VCaP (cell line): ENCODE data around the gene PRSS27.
A peak's percentile ranks its signal among the peaks of the same experiment; 100 is the strongest.

Experiments
- H3K27ac ChIP-seq: fragments of 450-650 bp; 2 replicates; pipeline ENCODE4 v1.5.1; 2017
- TF ChIP-seq, protein P1 (sequence below): fragments of 450-650 bp; conservative IDR thresholded peaks from 2 replicates; pipeline ENCODE4 v1.5.1; 2017; ENCODE audit warnings: mild to moderate bottlenecking, moderate library complexity

Gene PRSS27

DNA sequence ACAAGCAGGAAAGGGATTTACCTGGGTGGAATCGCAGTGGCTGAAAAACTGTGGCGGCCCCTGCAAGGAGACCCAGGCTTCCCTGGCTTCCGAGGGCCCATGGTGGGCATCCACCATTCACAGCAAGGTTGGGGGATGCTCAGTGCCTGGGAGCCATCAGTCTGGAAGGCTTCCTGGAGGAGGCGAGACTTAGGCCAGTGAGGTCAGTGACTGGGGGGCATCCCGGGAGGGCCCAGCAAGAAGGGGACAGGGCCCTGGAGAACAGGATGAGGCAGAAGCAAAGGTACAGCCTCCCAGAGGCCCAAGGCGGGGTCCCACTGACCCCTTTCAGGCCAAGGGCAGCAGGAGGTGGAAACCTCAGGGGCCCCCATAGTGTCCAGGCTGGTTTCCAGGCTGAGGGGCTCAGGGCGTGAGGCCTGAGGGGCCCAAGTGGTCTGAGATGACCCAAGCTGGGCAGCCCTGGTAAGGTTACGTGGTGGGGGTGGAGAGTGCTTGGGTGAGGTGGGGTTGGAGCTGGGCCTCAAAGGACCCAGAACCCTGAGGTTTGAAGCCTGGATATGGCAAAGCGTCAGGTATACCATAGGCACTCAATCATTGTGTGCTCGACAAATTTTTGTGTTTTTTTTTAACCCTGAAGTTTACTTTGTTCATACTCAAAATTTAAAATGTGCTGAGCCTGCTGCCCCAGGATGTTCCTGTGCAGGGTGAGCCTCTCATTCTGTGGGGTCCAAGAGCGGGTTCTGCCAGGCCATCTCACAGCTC, 16.6 kb upstream of the PRSS27 start:
- TF ChIP-seq, protein P1, sequence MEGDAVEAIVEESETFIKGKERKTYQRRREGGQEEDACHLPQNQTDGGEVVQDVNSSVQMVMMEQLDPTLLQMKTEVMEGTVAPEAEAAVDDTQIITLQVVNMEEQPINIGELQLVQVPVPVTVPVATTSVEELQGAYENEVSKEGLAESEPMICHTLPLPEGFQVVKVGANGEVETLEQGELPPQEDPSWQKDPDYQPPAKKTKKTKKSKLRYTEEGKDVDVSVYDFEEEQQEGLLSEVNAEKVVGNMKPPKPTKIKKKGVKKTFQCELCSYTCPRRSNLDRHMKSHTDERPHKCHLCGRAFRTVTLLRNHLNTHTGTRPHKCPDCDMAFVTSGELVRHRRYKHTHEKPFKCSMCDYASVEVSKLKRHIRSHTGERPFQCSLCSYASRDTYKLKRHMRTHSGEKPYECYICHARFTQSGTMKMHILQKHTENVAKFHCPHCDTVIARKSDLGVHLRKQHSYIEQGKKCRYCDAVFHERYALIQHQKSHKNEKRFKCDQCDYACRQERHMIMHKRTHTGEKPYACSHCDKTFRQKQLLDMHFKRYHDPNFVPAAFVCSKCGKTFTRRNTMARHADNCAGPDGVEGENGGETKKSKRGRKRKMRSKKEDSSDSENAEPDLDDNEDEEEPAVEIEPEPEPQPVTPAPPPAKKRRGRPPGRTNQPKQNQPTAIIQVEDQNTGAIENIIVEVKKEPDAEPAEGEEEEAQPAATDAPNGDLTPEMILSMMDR, result no peak
- no peak overlapping the region for H3K27ac ChIP-seq

DNA sequence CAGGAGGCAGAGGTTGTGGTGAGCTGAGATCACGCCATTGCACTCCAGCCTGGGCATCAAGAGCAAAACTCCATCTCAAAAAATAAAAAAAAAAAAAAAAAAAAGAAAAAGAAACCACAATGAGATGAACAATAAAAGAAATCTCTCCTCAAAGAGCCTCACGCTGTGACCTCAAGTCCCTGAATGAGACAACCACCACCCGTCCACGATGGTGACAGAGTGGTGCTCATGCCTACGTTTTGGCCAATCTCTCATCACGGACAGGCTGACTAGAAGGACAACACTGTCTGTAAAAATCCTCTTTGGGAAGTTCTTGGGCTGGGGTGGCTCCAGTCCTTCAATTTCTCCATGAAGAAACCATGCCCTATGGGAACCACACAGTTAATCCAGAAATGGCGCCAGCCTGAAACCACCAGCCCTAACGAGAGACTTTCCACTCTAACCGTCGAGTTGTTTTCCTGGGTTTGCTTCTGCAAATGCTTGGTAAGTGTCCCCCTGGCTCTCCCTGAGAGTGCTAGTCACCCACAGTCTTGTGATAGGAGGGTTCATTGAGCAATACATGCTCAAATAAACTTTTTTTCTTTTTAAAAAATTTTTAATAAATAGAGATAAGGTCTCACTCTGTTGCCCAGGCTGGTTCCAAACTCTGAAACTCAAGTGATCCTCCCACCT, 15.0 kb upstream of the PRSS27 start:
- no peak overlapping the region for H3K27ac ChIP-seq
- TF ChIP-seq, protein P1, result no peak

DNA sequence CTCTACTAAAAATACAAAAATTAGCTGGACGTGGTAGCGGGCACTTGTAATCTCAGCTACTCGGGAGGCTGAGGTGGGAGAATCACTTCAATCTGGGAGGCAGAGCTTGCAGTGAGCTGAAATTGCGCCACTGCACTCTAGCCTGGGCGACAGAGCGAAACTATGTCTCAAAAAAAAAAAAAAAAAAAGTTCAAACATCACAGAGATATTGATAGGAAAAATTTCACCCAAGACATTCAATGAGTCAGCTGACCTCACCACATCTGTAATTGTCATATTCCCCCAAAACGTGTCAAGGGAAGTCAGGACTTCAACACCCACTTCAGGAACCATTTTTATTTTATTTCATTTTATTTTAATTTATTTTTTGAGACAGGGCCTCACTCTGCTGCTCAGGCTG, 8.0 kb upstream of the PRSS27 start:
- no peak overlapping the region for H3K27ac ChIP-seq
- TF ChIP-seq, protein P1, result no peak

DNA sequence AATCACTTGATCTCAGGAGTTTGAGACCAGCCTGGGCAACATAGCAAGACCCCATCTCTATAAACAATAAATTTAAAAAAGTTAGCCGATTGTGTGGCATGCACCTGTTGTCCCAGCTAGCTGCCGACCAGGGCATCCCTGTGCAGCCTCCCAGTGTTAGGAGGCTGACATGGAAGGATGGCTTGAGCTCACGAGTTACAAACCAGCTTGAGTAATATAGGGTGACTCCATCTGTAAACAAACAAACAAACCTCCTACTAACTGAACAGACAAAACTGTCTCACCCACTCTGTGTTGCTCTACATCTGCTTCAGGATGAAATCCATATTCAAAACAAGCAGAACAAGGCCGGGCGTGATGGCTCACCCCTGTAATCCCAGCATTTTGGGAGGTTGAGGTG, 6.9 kb upstream of the PRSS27 start:
- no peak overlapping the region for H3K27ac ChIP-seq
- TF ChIP-seq, protein P1, result no peak

DNA sequence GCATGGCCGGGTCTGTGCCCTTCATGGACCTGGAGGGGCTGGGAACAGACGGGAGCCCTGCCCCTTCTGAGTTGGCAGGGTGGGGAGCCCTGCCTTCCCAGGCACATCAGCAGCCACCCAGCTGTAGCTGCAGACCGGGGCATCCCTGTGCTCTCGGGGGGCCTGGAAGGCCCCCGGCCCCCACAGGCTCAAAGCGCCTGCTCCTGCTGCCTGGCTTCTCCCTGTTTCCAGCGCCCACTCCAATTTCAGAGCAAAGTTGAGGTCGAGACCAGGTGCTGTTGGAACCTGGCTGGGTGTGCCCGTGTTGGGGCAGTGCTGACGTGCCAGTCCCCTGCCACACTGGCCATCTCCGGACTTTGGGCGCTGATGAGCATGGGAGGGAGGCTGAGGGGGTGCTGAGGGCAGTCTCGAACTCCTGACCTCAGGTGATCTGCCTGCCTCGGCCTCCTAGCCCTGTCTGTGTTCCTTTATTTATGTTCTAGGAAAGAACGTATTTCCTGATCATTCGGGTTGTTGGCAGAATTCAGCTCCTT, 4.9 kb upstream of the PRSS27 start:
- H3K27ac ChIP-seq, result no peak overlapping the region
- TF ChIP-seq, protein P1, result no peak

DNA sequence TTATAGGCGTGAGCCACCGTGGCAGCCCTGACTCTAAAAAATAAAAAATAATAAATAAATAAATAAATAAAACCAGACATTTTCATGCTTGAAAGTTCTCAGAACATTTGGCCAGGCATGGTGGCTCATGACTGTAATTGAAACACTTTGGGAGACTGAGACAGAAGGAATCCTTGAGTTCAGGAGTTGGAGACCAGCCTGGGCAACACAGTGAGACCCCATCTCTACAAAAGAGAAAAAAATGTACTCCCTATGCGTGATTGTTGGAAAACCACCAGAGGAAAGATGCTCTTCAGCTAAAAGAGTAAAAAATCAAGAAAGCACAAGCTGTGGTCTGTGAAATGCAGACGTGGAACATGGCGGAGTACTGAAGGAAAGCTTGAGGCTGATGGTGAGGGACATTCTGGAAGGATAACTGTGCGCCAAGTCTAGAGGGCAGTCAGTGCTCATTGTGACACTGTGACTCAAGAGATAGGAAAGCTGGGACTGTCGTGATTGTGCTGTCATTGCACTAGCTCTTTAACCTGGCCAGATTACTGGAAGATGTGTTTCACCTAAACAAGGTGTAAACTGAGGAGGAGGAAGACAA, 4.2 kb upstream of the PRSS27 start:
- no peak overlapping the region for H3K27ac ChIP-seq
- TF ChIP-seq, protein P1, result no peak

DNA sequence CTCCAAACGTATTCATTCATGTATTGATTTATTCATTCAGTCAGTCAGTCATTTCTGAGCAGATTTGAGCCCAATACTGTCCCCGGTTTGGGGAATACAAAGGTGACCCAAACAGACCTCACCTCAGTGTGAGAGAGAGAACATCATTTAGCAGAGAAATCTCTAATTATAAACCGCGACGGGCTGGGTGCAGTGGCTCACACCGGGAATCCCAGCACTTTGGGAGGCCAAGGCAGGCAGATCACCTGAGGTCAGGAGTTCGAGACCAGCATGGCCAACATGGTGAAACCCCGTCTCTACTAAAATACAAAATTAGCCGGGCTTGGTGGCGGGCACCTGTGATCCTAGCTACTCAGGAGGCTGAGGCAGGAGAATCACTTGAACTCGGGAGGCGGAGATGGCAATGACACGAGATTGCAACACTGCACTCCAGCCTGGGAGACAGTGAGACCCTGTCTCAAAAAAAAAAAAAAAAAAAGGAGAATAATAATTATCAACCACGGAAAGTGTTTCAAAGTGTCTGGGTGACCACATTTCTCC, 1.7 kb upstream of the PRSS27 start:
- H3K27ac ChIP-seq, result peak overlapping the region; percentile 78
